HG02884 (cell line): ENCODE measurements around the gene DRC1.
"Not testable (repeated sequence)": the region's sequence is repeated elsewhere in the genome, so short reads cannot be mapped to it uniquely, and the experiment has no call there.

Experiments used
- ATAC-seq: cut with Tn5 transposase; IDR thresholded peaks from one replicate; pipeline ENCODE4 v1.9.1; 2021; ENCODE audit warnings: mild to moderate bottlenecking, moderate library complexity; ENCODE audit not compliant: unreplicated experiment

DRC1 gene

DNA sequence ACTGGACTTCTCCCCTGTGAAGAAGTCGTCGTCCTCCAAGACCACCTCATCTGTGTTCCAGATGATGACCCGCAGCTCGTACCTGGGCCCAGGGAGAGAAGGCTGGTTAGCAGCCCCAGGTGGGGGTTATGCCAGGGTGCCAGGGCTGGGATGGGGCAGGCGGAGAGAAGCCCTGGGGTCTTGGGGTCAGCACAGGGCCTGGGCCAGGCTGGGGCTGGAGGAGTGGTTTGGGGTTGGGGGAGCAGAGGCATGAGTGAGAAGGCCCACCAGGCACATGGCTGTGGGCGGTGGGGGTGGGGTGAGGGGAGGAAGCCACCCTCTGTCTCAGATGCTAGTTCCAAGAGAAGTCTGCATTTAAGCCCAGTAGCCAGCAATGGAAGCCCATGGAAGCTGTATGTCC, 60.4 kb downstream of the DRC1 start:
- ATAC-seq, result no peak

DNA sequence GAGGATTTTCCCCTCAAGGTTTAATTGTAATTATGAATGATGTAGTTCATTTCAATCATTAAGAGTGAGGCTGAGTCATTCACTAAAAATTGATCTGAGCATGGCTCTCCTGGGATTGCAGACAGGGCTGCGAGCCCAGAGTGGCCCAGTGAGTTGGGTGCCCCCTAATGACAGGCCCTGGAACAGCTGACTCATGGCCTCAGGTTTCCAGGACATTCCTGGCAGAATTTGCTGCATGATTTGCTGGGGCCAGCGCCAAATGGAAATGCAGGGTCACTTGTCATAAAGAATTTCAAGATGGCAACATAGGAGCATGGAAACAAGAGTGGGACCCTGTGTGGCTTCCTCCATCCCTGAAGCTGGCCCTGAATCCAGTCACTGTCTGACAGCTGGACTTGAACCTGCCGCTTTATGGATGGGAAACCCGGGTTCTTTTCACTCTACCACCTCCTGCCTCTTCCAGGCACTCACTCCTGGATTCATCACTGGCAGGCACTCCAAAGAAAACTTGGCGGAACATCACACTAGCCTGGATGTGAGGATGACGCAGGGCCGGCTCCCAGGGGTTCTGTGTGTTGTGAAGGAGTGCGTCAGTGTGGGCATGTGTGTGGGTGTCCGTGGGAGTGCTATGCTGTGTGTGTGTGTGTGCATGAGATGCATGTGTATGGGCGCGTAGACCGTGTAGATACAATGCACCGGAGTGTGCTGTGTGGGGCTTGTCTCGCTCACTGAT, 61.0 kb downstream of the DRC1 start:
- no peak for ATAC-seq

DNA sequence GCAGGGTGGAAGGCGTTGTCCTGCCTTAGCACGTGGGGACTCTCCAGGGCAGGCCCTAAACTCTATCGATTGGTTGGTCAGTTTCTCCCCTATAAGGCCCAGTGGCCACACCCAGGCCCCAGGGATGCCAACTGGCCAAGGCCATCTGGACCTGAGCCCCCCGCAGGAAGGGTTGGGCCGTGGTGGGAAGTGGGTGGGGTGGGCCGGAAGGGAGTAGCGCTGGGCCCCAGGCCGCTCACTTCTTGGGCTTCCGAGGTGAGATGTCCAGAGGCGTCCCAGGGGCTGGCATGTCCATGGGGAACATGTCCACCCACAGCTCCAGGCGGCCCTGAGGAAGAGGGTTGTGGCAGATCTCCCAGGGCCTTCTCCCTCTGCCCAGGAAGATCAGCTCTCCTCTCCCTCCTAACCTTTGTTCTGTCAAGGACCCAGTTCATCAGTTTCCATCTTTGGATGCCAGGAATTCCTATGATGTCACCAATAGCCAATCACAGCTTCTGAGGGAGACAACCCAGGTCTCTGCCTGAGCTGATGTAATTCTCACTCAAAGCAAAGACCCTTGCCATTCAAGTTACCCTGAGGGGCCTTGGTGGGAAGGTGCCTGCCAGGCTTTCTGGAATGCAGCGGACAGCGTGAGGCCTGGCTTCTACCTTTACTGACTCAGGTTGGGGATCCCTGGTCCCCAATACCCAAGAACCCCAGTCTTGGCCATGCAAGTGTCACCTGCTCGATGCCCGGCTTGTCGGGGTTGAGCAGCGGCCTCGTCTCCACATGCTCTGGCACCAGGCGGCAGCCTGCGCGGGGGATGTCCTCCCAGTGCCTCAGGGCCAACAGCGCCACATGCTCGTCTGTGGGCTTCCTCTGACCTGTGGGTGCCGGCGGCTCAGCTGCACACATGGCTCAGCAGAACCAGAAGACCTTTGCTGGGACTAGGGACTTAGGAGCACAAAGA, 61.8 kb downstream of the DRC1 start:
- ATAC-seq, result no peak

DNA sequence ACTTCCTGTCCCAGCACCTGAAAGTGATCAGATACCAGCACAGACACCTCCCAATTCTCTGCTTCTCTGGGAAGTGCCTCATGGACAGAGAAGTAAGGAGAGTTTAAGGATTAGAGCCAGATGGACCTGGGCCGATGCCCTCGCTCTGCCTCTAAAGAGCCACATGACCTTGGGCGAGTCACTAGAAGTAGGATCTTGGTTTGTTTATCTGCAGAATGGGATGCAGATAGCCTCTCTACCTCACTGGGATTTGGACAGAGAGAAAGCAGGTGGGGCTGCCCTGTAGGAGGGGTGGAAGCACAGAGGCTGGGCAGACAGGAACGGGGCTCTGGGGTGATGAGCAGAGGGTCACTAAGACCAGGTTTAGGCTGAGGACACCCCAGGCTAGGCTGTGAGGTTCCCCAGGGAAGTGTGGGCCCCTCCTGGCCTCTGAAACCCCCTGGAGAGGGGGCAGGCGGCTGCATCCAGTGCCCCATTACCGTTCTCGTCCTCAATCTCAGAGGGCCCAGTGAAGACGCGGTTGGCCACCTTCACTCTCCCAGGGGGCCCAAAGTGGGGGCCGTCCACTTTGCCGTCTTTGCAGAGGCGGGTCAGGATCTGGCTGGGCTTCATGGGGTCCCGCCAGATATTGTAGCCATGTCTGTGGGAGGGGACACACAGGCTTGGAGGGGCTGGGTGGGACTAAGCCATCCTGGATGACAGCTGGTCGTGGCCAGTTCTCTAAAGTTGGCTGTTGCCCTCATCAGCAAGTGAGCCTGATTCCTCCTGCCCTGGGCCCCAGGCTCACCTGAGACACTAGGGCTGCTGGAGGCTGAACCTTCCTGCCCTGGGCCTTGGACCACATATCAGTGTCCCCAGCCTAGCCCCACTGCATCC, 62.9 kb downstream of the DRC1 start:
- no peak for ATAC-seq

DNA sequence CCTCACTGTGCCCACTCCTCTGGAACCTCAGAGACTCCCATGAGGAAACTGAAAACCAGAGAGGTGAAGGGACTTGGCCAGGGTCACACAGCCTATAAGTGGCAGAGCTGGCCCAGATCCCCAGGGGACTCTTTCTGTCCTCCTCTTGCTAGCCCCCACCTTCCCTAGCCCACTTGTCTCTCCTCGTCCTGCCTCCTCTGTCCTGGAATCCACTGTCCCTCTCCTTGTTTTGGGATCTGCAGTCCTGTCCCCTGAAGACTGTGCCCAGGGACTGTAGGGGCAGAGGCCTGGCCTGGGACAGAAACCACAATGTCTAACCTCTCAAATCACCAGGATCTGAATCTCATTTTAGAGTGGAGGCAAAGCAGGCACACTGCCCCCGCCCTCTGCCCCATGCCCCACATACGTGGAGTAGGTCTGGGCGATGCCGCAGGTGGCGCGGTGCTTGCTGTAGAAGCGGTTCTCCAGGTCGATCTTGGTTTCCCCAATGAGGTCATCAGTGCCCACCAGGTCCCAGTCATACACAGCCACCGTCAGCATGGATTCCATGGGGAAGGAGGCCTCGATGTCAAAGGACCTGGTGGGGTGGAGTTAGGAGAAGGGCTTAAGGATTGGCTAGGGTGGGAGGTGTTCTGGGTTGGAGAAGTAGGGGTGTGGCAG, 63.7 kb downstream of the DRC1 start:
- no peak for ATAC-seq

DNA sequence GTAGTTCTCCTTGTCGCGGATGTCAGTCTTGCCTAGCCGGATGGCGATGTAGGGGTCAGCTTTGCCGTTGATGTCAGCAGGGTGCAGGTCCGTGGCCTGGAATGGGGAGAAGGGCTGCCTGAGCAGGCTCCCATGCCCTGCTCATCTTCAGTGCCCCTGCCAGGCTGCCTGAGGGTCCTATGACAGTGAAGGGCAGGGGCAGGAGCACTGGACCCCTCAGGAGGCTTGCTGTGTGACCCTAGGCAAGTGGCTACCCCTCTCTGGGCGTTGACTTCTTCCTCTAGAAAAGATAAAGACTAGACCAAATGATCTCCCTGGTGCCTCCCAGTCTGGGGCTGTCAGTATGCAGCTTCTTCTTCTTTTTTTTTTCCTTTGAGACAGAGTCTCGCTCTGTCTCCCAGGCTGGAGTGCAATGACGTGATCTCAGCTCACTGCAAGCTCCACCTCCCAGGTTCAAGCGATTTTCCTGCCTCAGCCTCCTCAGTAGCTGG, 64.3 kb downstream of the DRC1 start:
- no peak for ATAC-seq

DNA sequence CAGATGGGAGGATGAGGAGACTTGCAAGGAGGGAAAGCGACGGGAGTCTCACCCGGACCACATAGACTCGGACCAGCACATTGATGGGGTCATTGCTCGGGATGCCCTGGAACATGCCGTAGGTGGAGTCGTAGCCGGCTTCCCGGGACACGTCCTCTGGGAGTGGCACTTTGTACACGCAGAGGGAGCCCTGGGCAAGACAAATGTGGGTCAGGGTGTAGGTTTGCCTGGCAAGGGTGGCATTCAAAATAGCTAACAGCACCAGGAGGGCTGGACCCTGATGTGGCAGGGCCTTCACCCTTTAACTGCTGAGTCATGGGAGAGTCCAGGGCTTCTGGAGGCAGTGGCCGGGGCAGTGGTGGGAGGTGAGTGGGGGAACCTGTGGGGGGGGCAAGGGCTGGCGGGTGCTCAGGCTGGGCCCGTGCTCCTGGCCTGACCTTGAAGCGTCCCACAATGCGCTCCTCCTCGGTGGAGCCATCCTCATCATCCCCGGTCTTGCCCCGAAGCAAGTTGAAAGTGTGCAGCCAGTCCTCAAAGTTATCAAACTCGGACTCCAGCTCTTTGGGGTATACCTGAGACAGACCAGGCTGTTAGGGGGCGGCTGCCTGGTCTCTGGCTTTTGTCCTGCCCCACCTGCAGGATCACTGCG, 65.1 kb downstream of the DRC1 start:
- no peak for ATAC-seq

DNA sequence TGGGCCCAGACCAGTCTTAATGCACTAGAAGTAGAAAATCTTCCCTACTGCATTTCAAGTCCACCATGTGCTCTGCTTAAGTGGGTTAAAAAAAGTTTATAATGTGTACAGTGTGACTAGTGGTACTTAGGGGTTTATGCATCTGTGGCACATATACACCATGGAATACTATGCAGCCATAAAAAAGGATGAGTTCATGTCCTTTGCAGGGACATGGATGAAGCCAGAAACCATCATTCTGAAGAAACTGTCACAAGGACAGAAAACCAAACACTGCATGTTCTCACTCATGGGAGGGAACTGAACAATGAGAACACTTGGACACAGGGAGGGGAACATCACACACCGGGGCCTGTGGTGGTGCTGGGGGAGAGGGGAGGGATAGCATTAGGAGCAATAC, 66.8 kb downstream of the DRC1 start:
- ATAC-seq, result not testable (repeated sequence)

DNA sequence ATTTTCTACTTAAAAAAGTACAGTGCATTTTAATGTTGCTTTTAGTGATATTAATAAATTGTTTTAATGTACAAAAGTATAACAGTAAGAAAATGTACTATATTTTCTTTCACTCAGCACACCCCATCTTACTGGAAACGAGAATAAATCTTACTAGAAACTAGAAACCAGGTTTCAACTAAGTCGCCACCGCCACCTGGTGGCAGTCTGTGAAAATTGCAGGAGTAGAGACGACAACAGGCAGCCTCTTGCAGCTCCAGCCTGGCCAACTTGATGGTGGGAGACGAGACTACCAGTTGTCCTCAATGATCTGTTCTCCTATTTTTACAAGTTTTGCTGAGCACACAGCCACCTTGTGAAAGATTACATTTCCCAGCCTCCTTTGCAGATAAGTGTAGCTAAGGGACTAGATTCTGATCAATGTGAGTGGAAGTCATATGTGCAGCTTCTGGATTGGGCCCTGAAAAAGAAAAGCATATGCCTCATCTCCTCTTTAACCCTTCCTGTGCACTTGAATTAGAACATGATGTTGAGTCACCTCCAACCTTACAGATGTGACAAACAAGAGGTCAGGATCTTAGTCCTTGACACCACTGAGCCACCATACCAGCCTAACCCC, 67.5 kb downstream of the DRC1 start:
- no peak for ATAC-seq

DNA sequence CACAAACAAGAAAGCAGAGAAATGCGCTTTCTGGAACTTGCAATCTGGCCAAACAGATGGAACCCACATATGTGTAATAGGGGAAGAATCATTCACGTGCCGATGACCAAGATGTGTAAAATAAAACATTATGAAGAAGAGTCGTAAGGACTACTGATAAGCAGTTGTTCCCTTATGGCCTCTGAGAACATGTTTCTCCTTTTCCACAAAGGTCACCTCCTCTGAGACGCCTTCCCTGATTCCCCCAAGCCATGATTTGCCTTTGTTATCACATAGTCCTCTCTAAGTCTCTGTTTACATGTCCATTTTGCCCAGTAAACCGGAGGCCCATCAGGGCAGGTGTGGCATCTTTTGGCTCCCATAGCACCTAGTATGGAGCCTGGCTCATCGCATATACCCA, 68.2 kb downstream of the DRC1 start:
- ATAC-seq, result no peak

DNA sequence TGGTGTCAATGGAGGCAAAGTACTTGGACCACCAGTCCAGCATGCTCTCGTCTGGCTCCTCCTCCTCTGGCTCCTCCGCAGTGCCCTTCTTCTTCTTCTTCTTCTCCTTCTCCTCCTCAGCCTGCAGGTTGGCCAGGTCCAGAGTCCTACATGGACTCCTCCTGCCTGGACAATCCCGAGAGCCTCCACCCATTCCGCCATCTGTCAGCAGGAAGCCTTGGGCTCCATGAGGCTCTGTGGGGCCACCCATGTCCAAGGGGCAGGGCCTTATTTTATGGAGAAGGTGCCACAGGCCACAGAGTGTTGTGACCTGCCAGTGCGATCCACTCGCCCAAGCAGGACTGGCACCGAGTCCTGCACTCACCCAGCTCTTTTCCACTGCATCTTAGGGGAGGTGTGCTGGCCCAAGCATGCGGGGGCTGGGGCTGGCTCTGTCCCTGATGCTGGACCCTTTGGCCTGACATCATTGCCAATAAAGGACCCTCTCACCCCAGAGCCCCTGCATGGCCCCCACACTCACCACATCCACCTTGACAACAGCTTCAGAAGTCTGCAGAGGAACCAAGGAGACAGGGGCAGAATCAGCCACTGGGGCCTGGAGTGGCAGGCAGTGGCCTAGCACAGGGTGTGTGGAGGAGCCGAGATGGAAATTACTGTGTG, 69.0 kb downstream of the DRC1 start:
- ATAC-seq, result no peak

DNA sequence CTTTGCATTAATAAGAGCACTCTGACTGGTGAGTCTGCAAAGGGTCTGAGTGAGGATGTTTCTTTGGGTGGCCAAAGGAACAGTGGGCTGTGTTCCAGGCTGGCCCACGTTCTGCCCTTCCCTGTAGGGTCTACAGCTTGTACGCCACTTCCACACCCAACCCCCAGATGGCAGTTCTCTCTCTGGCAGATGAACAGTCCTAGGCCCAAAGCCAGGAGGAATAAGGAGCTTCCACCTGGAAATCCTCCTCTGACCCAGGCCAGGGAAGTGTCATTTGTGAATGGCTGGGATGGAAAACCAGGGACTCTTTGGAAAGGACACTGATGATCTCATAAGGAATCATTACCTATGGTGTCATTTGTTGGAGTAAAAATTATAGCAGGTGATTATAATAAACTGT, 69.6 kb downstream of the DRC1 start:
- no peak for ATAC-seq

DNA sequence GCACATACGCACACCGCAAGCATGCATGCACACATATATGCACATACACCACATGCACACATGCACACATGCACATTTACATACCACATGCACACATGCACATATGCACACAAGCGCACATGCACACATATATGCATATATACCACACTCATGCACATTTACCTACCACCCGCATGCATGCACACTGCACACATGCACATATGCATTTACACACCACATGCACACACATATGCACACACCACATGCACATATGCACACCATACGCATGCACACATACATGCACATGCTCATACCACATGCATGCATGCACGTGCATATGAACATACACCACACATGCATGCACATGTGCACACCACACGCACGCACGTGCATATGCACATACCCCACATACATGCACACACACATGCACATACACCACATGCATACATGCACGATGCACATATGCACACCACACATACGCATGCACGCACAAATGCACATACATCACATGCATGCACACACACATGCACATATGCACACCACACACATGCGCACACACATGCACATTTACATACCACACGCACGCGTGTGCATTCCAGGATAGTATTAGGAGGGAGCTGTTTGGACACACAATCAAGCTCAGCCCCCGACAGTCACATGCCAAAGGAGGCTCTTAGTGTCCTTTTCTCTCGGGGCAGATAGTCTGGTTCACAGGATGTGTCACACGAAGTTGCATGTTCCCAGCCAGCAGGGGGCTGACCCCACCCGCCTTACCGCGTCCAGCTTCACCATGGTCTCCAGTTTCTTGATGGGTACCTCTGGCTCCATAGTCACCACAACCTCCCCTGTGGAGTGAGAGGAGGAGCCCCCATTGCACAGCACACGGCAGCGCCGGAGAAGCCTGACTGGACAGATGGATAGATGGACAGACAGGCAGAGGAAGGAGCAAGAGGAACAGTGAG, 70.3 kb downstream of the DRC1 start:
- no peak for ATAC-seq

DNA sequence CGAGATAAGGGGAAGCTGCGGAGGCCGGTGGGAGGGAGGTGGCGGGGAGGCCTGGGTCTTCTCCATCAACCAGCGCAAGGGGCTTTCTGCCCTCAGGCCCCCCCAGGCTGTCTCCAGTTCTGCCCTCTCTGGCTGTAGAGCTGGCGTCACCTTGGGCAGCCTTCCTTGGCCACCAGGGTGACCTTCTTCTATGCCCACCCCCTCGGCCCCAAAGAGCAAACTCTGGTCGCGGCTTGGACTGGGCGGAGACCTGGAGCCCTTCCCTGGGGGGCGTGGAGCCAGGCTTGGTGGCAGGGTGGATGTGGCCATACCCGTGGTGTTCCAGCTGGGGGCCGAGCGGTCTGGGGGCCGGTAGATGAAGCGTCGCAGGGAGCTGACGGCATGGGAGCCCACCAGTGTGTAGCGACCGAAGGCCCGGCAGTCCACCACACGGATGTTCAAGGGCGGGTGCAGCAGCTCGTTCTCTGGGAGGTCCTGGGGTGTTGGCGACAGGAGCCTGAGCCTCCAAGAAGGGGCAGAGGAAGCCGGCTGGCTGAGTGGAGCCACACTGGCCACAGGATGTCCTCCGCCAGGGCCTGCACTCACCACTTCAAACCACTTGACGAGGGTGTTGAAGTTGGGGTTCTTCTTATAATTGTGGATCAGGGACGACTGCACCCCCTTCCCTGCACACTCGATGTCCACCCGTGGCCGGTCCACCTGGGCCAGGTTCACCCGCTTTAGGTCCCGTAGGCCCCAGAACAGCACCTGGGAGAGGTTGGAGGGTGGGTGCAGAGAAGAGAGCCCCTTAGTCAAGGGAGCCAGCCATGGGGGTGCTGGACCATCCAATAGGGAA, 71.3 kb downstream of the DRC1 start:
- ATAC-seq, result no peak

DNA sequence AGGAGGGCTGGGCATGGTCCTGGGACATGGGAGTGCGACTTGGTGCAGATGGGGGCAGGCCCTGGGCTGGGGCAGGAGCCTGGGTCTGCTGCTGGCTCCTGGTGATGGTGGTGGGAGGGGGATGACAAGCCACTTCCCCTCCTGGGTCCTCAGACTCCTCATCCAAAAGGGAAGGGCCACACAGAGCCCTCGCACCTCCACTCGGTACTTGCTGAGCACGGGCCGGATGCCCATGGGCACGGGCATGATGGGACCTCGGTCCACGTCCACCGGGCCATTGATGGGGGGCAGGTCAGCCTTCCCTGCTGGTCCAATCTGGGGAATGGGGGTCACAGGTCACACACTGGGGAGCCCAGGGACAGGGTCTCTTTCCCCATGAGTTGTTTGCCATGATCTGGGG, 72.1 kb downstream of the DRC1 start:
- ATAC-seq, result no peak

DNA sequence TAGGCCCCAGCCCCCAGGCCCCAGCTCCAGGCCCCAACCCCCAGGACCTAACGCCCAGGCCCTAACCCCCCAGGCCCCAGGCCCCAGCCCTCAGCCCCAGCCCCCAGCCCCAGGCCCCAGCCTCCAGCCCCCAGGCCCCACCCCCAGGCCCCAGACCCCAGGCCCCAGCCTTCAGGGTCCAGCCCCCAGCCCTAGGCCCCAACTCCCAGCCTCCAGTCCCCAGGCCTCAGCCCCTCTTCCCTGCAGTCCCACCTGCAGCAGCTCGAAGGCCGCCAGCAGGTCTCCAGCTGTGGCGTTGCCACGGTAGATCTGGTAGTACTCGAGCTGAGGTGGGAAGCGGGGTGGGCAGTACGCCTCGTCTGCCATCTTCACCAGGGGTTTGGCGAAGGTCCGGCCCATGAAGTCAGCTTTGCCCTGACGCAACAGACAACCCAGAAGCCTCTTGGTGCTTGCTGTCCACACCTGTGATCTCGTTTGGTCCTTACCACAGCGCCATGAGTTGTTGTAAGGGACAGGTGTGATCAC, 72.6 kb downstream of the DRC1 start:
- no peak for ATAC-seq

DNA sequence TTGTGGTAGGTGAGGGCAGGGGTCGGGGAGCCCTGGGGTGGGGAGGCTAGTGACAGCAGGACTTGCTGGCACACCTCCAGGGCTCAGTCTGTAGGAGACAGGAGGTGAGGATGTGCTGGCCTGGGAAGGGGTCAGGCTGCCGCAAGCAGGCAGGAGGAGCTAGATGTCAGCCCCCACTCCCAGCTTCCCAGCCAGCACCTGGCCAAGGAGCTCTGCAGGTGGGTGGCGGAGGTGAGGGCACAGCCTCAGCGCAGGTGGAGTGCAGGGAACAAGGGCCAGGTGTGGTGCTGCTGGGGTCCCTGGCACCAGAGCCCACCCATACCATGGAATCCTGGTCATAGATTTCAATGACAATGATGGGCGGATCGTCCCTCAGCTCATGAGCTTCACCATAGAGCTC, 73.3 kb downstream of the DRC1 start:
- no peak for ATAC-seq
